Measurements from ENCODE around the gene LYRM4.

GRCh38 chr6:5120011-5120410, 140.7 kb downstream of the LYRM4 start:
- TF ChIP-seq ZNF112 (tag by site-specific recombination; IDR thresholded peaks at IDR 0.05) (no peak), CTCF (tag by site-specific recombination; IDR thresholded peaks at IDR 0.05) (no peak), WT1 (tag by site-specific recombination; IDR thresholded peaks at IDR 0.05) (no peak), ZNF391 (tag by site-specific recombination; IDR thresholded peaks at IDR 0.05; ENCODE audit: borderline replicate concordance, low read depth) (no peak), PRDM1 (tag by site-specific recombination; IDR thresholded peaks at IDR 0.05) (no peak), ZNF692 (tag by site-specific recombination; IDR thresholded peaks at IDR 0.05) (no peak), ZNF785 (tag by site-specific recombination; IDR thresholded peaks at IDR 0.05) (no peak), ZBTB11 (tag by site-specific recombination; conservative IDR thresholded peaks at IDR 0.05; ENCODE audit: low read depth) (no peak), ZNF837 (tag by site-specific recombination; IDR thresholded peaks at IDR 0.05) (no peak), ATF2 (tag by site-specific recombination; IDR thresholded peaks at IDR 0.05; ENCODE audit: low read depth) (no peak), ZNF776 (tag by site-specific recombination; IDR thresholded peaks at IDR 0.05; ENCODE audit: borderline replicate concordance) (no peak), SALL2 (tag by site-specific recombination; IDR thresholded peaks at IDR 0.05; ENCODE audit: borderline replicate concordance) (no peak)

Data from HEK293 (cell line).